Right kidney (tissue), 1 donor: ENCODE data around the gene NAT9.

Experiments
- DNase-seq: peaks from one replicate; pipeline ENCODE4 v3.0.0-alpha.2; 2016

NAT9 gene

DNA sequence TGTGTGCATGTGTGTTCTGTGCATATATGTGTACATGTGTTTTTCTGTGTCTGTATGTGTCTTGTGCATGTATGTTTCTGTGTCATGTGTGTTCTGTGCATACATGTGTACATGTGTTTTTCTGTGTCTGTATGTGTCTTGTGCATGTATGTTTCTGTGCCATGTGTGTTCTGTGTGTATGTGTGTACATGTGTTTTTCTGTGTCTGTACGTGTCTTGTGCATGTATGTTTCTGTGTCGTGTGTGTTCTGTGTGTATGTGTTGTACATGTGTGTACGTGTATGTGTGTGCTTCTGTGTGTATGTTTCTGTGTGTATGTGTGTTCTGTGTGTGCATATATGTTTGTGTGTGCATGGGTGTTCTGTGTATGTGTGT lies 47.5 kb downstream of the NAT9 start:
- DNase-seq = no peak

- no peak for DNase-seq
These were observed 48.0 kb downstream of the NAT9 start for GRCh38 chr17:74728033-74728701.

GRCh38 chr17:74725111-74725510 lies 51.0 kb downstream of the NAT9 start:
- no peak for DNase-seq

GRCh38 chr17:74723891-74724290 lies 52.3 kb downstream of the NAT9 start:
- no peak for DNase-seq

GRCh38 chr17:74722782-74723181 lies 53.4 kb downstream of the NAT9 start:
- no peak for DNase-seq
